Loucy (cell line): ENCODE results near the gene TXNDC16.

Source experiments
- CTCF ChIP-seq: fragments of 200-600 bp; sonication (generic); conservative IDR thresholded peaks from 2 replicates; pipeline ENCODE4 v1.5.1; 2014; ENCODE audit warnings: mild to moderate bottlenecking, antibody characterized with exemption, low read length
- EZH2phosphoT487 ChIP-seq: fragments of 200-600 bp; IDR thresholded peaks from 2 replicates; pipeline ENCODE4 v1.6.1; 2018; ENCODE audit warnings: antibody characterized with exemption, mild to moderate bottlenecking, moderate library complexity, borderline replicate concordance

DNA sequence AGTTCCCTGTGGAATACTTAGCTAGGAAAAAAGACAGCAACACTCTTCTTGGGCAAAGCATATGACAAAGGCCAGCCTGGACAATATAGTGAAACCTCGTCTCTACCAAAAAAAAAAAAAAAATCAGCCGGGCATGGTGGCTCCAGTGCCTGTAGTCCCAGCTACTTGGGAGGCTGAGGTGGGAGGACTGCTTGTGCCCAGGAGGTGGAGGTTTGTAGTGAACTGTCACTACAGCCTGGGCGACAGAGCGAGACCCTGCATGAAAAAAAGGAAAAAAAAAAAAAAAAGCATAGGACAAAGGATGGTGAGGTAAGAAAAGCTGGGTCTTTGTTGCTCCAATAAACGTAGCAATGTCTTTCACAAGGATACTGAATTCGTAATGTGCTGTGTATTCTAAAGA lies 1.1 kb downstream of the TXNDC16 start:
- TF ChIP-seq CTCF = no peak
- TF ChIP-seq EZH2phosphoT487 = no peak
